HG02970 (cell line): ENCODE data around the gene PDZD11.
"Not testable (repeated sequence)": the region's sequence is repeated elsewhere in the genome, so short reads cannot be mapped to it uniquely, and the experiment has no call there.

ENCODE experiments used
- ATAC-seq: cut with Tn5 transposase; IDR thresholded peaks from one replicate; pipeline ENCODE4 v1.9.1; 2021; ENCODE audit warnings: mild to moderate bottlenecking, moderate library complexity, moderate number of reproducible peaks; ENCODE audit not compliant: unreplicated experiment, low FRiP score

The PDZD11 gene

GRCh38 chrX:70289793-70290770, at the start of gene PDZD11, which contains the start of gene KIF4A:
TSS of gene PDZD11 (minus strand) at chrX:70289927. CDS start at chrX:70289341, 586 bp downstream.
TSS of gene KIF4A (plus strand) at chrX:70290104. CDS start at chrX:70290459, 355 bp downstream.
- ATAC-seq, result peak; percentile 91

- ATAC-seq, result no peak
These were observed 48.6 kb upstream of the PDZD11 start for GRCh38 chrX:70338290-70338689.

- peak; percentile 98 for ATAC-seq
These were observed 47.0 kb upstream of the PDZD11 start for GRCh38 chrX:70336767-70337166.

GRCh38 chrX:70332600-70332999, 42.9 kb upstream of the PDZD11 start:
- no peak for ATAC-seq

- no peak for ATAC-seq
These were observed 41.4 kb upstream of the PDZD11 start for GRCh38 chrX:70331161-70331560.

- ATAC-seq, result no peak
These were observed 34.6 kb upstream of the PDZD11 start for GRCh38 chrX:70324326-70324725.

- not testable (repeated sequence) for ATAC-seq
These were observed 33.9 kb upstream of the PDZD11 start for GRCh38 chrX:70323628-70324027.

- no peak for ATAC-seq
These were observed 33.1 kb upstream of the PDZD11 start for GRCh38 chrX:70322784-70323183.

- no peak for ATAC-seq
These were observed 23.8 kb upstream of the PDZD11 start for GRCh38 chrX:70313503-70313902.

- ATAC-seq, result no peak
These were observed 12.0 kb upstream of the PDZD11 start for GRCh38 chrX:70301716-70302115.

GRCh38 chrX:70293621-70294020, 3.9 kb upstream of the PDZD11 start:
- no peak for ATAC-seq

- ATAC-seq, result no peak
These were observed 3.1 kb upstream of the PDZD11 start for GRCh38 chrX:70292788-70293187.

GRCh38 chrX:70289168-70289792, 447 bp downstream of the PDZD11 start:
- ATAC-seq, result no peak

- no peak for ATAC-seq
These were observed 7.8 kb downstream of the PDZD11 start, which contains the start of gene RAB41 for GRCh38 chrX:70281951-70282350. TSS of gene RAB41 (plus strand) at chrX:70282172. CDS start at chrX:70282218, 46 bp downstream.

GRCh38 chrX:70280573-70280972, 9.2 kb downstream of the PDZD11 start:
- ATAC-seq, result no peak

- no peak for ATAC-seq
These were observed 10.6 kb downstream of the PDZD11 start for GRCh38 chrX:70279081-70279480.

GRCh38 chrX:70274029-70274428, 15.7 kb downstream of the PDZD11 start:
- not testable (repeated sequence) for ATAC-seq

- no peak for ATAC-seq
These were observed 21.7 kb downstream of the PDZD11 start, which contains the start of gene ARR3 for GRCh38 chrX:70268034-70268433. TSS of gene ARR3 (plus strand) at chrX:70268334. CDS start at chrX:70269386, 1,052 bp downstream.

GRCh38 chrX:70264784-70265183, 24.9 kb downstream of the PDZD11 start:
- ATAC-seq, result no peak

GRCh38 chrX:70262952-70263567, 26.7 kb downstream of the PDZD11 start:
- no peak for ATAC-seq

- ATAC-seq, result no peak
These were observed 29.6 kb downstream of the PDZD11 start, which contains the start of gene P2RY4 for GRCh38 chrX:70260104-70260503. TSS of gene P2RY4 (minus strand) at chrX:70260204. CDS start at chrX:70259624, 580 bp downstream.
